GM19395 (cell line): ENCODE data around the gene DDB1.

ENCODE experiments used
- ATAC-seq: cut with Tn5 transposase; IDR thresholded peaks from one replicate; pipeline ENCODE4 v1.9.1; 2021; ENCODE audit warnings: mild to moderate bottlenecking, moderate library complexity; ENCODE audit not compliant: unreplicated experiment

The DDB1 gene

DNA sequence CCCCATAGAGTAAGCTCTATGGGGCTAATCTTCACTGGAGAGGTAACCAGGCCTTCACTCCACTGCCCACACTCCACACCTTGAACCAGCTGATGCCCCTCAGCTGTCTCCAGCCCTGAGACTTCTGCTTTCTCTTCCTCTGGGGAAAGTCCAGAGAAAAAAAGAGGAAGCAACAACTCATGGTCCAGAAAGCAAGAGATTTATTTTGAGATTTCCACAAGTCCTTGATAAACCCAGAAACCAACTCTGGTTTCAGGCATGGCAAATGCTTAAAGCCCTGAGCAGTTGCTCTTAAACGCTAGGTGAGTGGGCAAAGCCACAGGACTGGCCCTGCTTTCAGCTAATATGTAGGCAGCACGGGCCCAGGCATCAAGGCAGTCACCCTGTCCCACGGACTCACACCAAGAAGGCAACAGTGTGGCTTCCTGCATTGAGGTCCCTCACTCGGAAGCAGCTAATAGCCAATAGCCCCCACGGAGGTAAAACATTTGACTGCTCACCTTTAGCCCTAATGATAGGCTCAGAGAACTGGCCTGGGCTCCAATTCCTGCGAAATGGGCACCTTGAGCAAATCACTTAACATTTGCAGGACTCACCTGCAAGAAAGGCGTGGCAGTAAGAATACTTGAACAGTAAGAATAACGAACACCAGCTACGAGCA, 24.5 kb upstream of the DDB1 start:
- peak; percentile 47 for ATAC-seq

GRCh38 chr11:61356706-61357105, 23.8 kb upstream of the DDB1 start:
- ATAC-seq, result no peak

DNA sequence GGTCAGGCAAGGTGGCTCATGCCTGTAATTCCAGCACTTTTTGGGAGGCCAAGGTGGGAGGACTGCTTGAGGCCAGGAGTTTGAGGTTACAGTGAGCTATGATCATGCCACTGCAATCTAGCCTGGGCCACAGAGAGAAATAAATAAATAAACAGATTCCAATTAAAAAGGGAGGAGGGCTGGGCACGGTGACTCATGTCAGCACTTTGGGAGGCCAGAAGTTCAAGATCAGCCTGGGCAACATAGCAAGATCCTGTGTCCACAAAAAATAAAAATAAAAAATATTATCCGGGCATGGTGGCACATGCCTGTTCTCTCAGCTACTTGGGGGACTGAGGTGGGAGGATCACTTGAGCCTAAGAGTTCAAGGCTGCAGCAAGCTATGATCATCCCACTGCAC, 21.3 kb upstream of the DDB1 start:
- ATAC-seq, result no peak

GRCh38 chr11:61353131-61354067, 20.5 kb upstream of the DDB1 start:
- no peak for ATAC-seq

GRCh38 chr11:61352038-61352437, 19.1 kb upstream of the DDB1 start:
- ATAC-seq, result no peak

DNA sequence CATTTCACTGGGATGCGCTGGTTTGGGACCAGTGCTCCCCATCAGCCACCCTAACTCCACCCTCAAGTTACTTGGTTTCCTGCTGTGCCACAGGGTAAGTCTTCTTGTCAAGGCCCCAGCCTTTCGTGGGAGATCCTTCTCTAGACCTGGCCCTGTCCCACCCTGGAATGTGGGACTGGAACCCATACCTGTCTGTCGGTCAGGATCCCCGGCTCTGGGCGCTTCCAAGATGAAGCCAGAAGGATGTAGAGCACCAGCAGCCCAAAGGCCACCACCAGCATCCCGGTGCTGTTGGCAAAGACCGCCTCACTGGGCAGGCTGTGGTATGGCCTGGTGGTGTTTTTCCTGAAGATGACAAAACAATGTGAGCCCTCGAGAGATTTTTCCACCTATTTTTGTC, 17.9 kb upstream of the DDB1 start:
- no peak for ATAC-seq

GRCh38 chr11:61350336-61350735, 17.4 kb upstream of the DDB1 start:
- no peak for ATAC-seq

- no peak for ATAC-seq
Measured at GRCh38 chr11:61349916-61350315, 17.0 kb upstream of the DDB1 start.

GRCh38 chr11:61349189-61349751, 16.4 kb upstream of the DDB1 start:
- ATAC-seq, result no peak

- no peak for ATAC-seq
Measured at GRCh38 chr11:61347916-61348461, 15.1 kb upstream of the DDB1 start.

DNA sequence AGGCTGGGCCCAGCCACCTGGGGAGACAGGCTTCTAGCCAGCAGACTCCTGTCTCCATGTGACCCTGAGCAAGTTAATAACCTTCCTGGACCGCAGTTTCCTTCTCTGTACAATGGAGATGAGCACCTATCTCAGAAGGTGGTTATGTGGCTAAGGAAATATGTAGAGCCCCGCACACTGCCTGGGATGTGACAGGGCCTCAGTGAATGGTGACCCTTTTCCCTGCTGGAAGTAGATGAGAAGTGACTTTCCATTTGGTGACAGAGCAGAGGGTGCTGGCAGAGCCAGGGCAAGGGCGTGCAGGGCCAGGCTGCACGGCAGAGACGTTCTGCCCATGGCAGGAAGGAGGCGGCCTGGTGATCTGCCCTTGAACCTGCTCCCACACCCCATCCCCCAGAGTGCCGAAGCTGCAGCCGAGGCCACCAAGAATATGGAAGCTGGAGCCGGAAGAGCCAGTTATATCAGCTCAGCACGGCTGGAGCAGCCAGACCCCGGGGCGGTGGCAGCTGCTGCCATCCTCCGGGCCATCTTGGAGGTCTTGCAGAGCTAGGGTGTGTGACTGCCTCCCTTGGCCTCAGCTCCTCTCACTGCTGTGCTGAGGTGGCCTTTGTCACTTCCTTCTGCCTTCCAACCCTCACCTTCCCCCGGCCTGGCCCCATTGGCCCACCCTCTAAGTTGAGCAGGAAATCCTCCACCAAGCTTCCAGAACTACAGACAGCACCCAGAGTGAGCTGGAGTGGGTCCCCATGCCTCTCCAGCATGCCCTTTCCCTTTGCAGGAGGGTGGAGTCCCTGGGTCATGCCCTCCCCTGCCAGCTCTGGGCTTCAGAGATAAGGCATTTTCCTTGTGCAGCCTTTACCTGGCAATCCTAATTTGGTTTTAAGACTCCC, 13.3 kb upstream of the DDB1 start:
- ATAC-seq, result no peak

DNA sequence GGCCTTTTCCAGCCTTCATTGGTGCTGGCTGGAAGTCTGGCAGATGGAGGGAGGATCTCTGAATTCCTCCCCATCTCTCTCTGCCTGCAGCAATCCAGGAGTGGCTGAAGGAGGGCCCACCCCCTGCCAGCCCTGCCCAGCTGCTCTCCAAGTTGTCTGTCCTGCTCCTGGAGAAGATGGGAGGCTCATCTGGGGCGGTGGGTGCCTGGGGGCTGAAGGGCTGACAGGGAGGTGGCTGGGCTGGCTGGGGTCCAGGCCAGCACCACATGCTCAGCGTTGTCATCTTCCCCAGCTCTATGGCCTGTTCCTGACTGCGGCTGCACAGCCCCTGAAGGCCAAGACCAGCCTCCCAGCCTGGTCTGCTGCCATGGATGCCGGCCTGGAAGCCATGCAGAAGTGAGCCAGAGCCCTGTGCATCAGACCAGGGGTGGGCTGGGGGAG, 12.3 kb upstream of the DDB1 start:
- no peak for ATAC-seq

GRCh38 chr11:61343792-61344745, 11.2 kb upstream of the DDB1 start:
- ATAC-seq, result no peak

GRCh38 chr11:61342207-61342803, 9.4 kb upstream of the DDB1 start:
- ATAC-seq, result no peak

DNA sequence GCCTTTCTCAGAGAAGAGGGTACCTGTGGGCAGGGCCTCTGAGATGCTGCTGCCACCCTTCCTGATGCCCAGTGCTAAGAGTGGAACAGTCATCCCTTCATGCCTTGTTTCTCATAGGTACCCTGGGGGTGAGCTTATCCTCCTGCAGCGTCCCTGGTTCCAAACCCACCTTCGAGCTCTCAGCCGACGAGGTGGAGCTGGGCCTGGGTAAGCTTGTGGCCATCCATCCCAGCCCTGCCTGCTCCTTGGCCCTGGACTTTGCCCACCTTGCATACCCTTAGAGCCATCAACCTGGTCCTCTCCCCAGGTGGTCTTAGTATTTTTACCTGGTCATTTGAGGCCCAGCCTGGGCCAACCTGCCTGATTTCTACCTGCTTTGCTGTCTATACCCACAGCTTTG, 8.8 kb upstream of the DDB1 start:
- no peak for ATAC-seq

- ATAC-seq, result no peak
Measured at GRCh38 chr11:61340979-61341378, 8.1 kb upstream of the DDB1 start.

DNA sequence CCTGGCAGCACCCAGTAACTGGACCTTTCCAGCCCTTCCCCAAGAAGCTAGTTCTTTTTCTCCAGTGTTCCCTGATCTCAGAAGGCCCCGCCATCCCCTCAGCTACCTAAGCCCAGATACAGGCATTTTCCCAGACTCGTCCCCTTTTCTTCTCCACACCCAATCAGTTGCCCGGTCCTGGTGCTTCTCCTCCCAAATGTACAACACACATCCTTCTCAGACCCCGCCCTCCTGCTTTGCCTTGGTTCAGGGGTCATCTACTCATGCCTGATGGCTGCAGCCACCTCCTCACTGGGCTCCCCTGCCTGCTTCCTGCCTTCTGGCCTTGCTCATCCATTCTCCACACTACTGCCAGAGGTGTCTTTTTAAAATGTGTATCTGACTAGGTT, 6.6 kb upstream of the DDB1 start:
- no peak for ATAC-seq

- ATAC-seq, result no peak
Measured at GRCh38 chr11:61338783-61339489, 6.0 kb upstream of the DDB1 start.
